Uterus (tissue), 4 donors: Measurements from ENCODE around the gene BICDL1. TPM values are rescaled to one million over a fixed set of nuclear protein-coding genes. Genes with fewer than 3 reads are reported as not detected.
"Not testable (repeated sequence)": the region's sequence is repeated elsewhere in the genome, so short reads cannot be mapped to it uniquely, and the experiment has no call there.

Experiments used
- DNase-seq, 2 donors: peaks; one replicate each; pipeline ENCODE4 v3.0.0-alpha.2; 2019 to 2020
- H3K27ac ChIP-seq, 2 donors: fragments of 200-600 bp; sonication (generic); 1 replicate in 1 of 2; 2 replicates in 1 of 2; pipeline ENCODE4 v1.5.1; 2016 to 2018
- H3K27me3 ChIP-seq, 2 donors: fragments of 200-600 bp; sonication (generic); one replicate each; pipeline ENCODE4 v1.5.1; 2018 to 2019; ENCODE audit warnings: control low read depth in 1 of 2
- H3K36me3 ChIP-seq, 2 donors: fragments of 200-600 bp; sonication (generic); one replicate each; pipeline ENCODE4 v1.5.1; 2019; ENCODE audit warnings: control low read depth in 1 of 2
- H3K4me1 ChIP-seq, 2 donors: fragments of 200-600 bp; sonication (generic); one replicate each; pipeline ENCODE4 v1.5.1; 2018 to 2019; ENCODE audit warnings: control low read depth in 1 of 2
- H3K4me3 ChIP-seq, 2 donors: fragments of 200-600 bp; sonication (generic); 1 replicate in 1 of 2; 2 replicates in 1 of 2; pipeline ENCODE4 v1.5.1; 2018 to 2019; ENCODE audit warnings: mild to moderate bottlenecking in 1 of 2
- H3K9me3 ChIP-seq, 2 donors: fragments of 200-600 bp; sonication (generic); one replicate each; pipeline ENCODE4 v1.5.1; 2019; ENCODE audit warnings: control low read depth in 1 of 2
- POLR2A ChIP-seq, 2 donors: fragments of 450-650 bp; IDR thresholded peaks; one replicate each; pipeline ENCODE4 v1.6.1; 2016; ENCODE audit warnings: antibody characterized with exemption in 2 of 2, mild to moderate bottlenecking in 1 of 2, moderate library complexity in 1 of 2
- intact Hi-C: fragments of 100-400 bp; cut with DNase I; formaldehyde crosslinking; loops from one replicate; pipeline ENCODE4 v1.15.1; 2023; ENCODE audit warnings: low total_unique reads
- total RNA-seq, 4 donors: library from RNA; depleted of rRNA in 3 of 4; stranded (reverse); fragments of >200 nt in 3 of 4; gene quantifications; one replicate each; pipeline versions ENCODE4 v1.1.0 to v1.2.4, GENCODE V29; 2014 to 2023
- TF ChIP-seq, protein P1 (sequence below), 4 experiments: fragments of 200-600 bp in 2 of 4; fragments of 450-650 bp in 2 of 4; sonication (generic) in 2 of 4; IDR thresholded peaks; one replicate each; pipeline ENCODE4 v1.5.1; 2016 to 2019; ENCODE audit warnings: antibody characterized with exemption in 4 of 4, mild to moderate bottlenecking in 2 of 4, moderate library complexity in 1 of 4
- donor health status: DM: yes; HTN: yes; CAD: no.

Gene BICDL1
- total RNA-seq, 4 donors from 2014 or later, result 1.8 to 2.2 TPM; not detected in 2

GRCh38 chr12:119980242-119980641 is 8.8 kb upstream of the BICDL1 start:
- peaks cover 0 to 17% of the 10 kb centered on the region in 2 donors for H3K27me3 ChIP-seq
- TF ChIP-seq, protein P1, sequence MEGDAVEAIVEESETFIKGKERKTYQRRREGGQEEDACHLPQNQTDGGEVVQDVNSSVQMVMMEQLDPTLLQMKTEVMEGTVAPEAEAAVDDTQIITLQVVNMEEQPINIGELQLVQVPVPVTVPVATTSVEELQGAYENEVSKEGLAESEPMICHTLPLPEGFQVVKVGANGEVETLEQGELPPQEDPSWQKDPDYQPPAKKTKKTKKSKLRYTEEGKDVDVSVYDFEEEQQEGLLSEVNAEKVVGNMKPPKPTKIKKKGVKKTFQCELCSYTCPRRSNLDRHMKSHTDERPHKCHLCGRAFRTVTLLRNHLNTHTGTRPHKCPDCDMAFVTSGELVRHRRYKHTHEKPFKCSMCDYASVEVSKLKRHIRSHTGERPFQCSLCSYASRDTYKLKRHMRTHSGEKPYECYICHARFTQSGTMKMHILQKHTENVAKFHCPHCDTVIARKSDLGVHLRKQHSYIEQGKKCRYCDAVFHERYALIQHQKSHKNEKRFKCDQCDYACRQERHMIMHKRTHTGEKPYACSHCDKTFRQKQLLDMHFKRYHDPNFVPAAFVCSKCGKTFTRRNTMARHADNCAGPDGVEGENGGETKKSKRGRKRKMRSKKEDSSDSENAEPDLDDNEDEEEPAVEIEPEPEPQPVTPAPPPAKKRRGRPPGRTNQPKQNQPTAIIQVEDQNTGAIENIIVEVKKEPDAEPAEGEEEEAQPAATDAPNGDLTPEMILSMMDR (IDR thresholded peaks at IDR 0.05), result no peak
- no peak for TF ChIP-seq POLR2A (IDR thresholded peaks at IDR 0.05)
- H3K9me3 ChIP-seq, result no peaks in the 10 kb centered on the region
- intact Hi-C loops, result no loop called here
- H3K4me1 ChIP-seq, result no peaks in the 10 kb centered on the region
- no peak overlapping the region for H3K4me3 ChIP-seq
- H3K27ac ChIP-seq, result no peak overlapping the region
- H3K36me3 ChIP-seq, result no peaks in the 10 kb centered on the region
- DNase-seq, result no peak

- H3K27ac ChIP-seq, H3K4me3 ChIP-seq, H3K9me3 ChIP-seq, H3K36me3 ChIP-seq, DNase-seq, H3K4me1 ChIP-seq, intact Hi-C loops: not testable (repeated sequence)
- H3K27me3 ChIP-seq, result peaks cover 0 to 17% of the 10 kb centered on the region in 2 donors
Measured at GRCh38 chr12:119980702-119981101, 8.3 kb upstream of the BICDL1 start.

GRCh38 chr12:119989361-119989730 is 310 bp downstream of the BICDL1 start:
- intact Hi-C loops, result no loop called here
- Histone ChIP-seq H3K27ac (no peak overlapping the region), H3K4me1 (peaks cover 0 to 14% of the 10 kb centered on the region in 2 donors), H3K27me3 (peaks cover 0 to 7% of the 10 kb centered on the region in 2 donors), H3K36me3 (no peaks in the 10 kb centered on the region), H3K9me3 (no peaks in the 10 kb centered on the region), H3K4me3 (peak overlapping the region; percentile 10 to 38)
- no peak for DNase-seq
- TF ChIP-seq, protein P1 (IDR thresholded peaks at IDR 0.05), result no peak
- TF ChIP-seq POLR2A (IDR thresholded peaks at IDR 0.05), result no peak

GRCh38 chr12:119989731-119990381 is 820 bp downstream of the BICDL1 start:
- no peak overlapping the region for H3K4me3 ChIP-seq
- no peak overlapping the region for H3K27ac ChIP-seq
- peak; percentile 41 to 53 for DNase-seq
- no peaks in the 10 kb centered on the region for H3K9me3 ChIP-seq
- no peaks in the 10 kb centered on the region for H3K36me3 ChIP-seq
- TF ChIP-seq, protein P1 (IDR thresholded peaks at IDR 0.05), result no peak
- no peak for TF ChIP-seq POLR2A (IDR thresholded peaks at IDR 0.05)
- intact Hi-C loops, result no loop called here
- peaks cover 0 to 14% of the 10 kb centered on the region in 2 donors for H3K4me1 ChIP-seq
- peaks cover 0 to 2% of the 10 kb centered on the region in 2 donors for H3K27me3 ChIP-seq

GRCh38 chr12:119990382-119990874 is 1.4 kb downstream of the BICDL1 start:
- Histone ChIP-seq H3K9me3 (no peaks in the 10 kb centered on the region), H3K36me3 (no peaks in the 10 kb centered on the region), H3K4me3 (no peak overlapping the region), H3K27me3 (no peaks in the 10 kb centered on the region), H3K27ac (no peak overlapping the region), H3K4me1 (peaks cover 0 to 14% of the 10 kb centered on the region in 2 donors)
- TF ChIP-seq POLR2A (IDR thresholded peaks at IDR 0.05), result no peak
- TF ChIP-seq, protein P1 (IDR thresholded peaks at IDR 0.05), result no peak
- DNase-seq, result no peak
- intact Hi-C loops, result no loop called here
